Measurements from ENCODE around the gene SLC66A2. TPM values are rescaled to one million over a fixed set of nuclear protein-coding genes. Genes with fewer than 3 reads are reported as not detected.

Gene SLC66A2
- total RNA-seq, 2 donors from 2014 or later = 30.4 to 50.8 TPM

DNA sequence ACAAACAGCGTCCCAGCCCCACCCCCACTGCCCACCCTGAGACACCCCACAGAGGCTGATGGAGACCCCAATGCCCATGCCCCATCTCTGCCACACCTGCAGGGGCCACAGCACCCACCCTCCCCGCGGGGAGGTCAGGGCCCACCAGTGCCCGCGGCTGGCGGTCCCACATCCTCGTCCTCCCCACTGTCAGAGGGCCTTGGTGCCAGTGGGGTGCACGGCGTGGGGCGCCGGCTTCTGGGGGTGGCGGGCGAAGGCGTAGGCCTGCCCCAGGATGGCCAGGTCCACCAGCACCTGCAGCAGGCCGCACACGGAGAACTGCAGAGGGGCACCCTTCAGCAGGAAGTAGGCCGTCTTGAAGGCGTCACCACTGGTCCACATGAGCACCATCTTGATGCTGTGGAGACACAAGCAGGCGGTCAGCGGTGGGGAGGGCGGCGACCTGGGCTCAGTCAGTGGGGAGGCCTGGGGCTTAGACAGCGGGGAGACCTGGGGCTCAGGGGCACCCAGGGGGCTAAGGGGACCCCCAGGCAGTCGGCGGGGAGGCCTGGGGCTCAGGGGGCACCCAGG is 47.6 kb downstream of the SLC66A2 start:
- TF ChIP-seq, protein P1, sequence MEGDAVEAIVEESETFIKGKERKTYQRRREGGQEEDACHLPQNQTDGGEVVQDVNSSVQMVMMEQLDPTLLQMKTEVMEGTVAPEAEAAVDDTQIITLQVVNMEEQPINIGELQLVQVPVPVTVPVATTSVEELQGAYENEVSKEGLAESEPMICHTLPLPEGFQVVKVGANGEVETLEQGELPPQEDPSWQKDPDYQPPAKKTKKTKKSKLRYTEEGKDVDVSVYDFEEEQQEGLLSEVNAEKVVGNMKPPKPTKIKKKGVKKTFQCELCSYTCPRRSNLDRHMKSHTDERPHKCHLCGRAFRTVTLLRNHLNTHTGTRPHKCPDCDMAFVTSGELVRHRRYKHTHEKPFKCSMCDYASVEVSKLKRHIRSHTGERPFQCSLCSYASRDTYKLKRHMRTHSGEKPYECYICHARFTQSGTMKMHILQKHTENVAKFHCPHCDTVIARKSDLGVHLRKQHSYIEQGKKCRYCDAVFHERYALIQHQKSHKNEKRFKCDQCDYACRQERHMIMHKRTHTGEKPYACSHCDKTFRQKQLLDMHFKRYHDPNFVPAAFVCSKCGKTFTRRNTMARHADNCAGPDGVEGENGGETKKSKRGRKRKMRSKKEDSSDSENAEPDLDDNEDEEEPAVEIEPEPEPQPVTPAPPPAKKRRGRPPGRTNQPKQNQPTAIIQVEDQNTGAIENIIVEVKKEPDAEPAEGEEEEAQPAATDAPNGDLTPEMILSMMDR (IDR thresholded peaks at IDR 0.05) = no peak
- no peak for TF ChIP-seq POLR2A (IDR thresholded peaks at IDR 0.05)
- Histone ChIP-seq H3K4me3 (no peak overlapping the region), H3K36me3 (replicated peaks in 1 of 2; ENCODE audit: insufficient read depth in 1 of 2, low read depth in 2 of 2) (peaks cover 9 to 11% of the 10 kb centered on the region in 2 donors), H3K27ac (no peak overlapping the region), H3K27me3 (no peaks in the 10 kb centered on the region), H3K4me1 (no peaks in the 10 kb centered on the region), H3K9me3 (peaks cover 0 to 14% (median 0%) of the 10 kb centered on the region in 3 donors)
- intact Hi-C loops (cut with DNase I) = no loop called here
- WGBS, 2 donors = 91 to 100% methylated on average over 1 to 18 of the region's 25 CpGs
- no peak for ATAC-seq
- peak in 1 of 4 donors; percentile 5 for DNase-seq

DNA sequence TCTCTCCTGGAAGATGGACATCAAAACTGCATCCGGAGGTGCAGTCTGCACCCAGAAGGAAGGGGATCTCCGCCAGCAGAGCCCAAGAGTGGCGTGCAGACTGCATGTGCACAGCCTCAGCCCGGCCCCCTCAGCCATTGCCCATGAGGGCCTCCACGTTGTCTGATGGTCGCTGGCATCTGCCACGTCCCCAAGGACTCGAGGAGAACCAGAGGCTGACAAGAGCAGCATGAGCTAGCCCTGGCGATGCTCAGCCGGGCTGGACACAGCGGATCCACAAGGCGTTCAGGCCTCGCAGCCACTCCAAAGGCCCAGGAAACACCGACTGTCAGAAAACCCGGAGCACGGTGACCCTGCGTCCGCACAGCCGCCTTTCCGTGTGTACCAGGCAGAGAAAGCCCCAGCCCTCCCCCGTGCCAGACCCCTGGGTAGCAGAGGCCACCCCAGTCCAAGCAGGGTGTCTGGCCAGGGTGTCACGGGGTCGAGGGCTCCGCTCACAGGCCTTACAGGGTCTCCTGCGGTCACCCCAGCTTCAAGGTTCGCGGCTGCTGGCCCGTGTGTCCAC is 48.3 kb downstream of the SLC66A2 start:
- no peak for ATAC-seq
- H3K9me3 ChIP-seq = peaks cover 0 to 22% (median 0%) of the 10 kb centered on the region in 3 donors
- no peak for DNase-seq

DNA sequence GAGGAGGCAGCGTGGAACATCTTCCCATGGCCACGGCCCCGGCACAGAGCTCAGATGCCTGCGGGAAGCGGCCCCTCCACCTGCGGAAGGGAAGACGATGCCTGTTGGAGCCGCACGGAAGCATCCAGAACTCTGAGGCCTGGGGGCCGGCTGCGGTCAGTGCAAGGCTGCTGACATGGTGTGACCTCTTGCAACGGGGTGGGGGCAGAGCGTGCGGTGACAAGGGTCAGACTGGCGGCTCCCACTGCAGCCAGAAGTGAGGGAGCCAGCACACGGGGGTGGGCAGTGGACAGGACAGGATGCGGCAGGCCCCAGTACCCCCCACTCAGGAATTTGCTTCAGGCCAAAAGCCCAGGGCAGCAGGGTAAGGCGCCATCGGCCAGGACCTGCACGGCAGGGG is 48.8 kb downstream of the SLC66A2 start:
- DNase-seq = no peak
- no peak overlapping the region for H3K4me3 ChIP-seq
- WGBS, 2 donors = 94 to 96% methylated on average over 9 to 14 of the region's 20 CpGs
- H3K27ac ChIP-seq = no peak overlapping the region
- TF ChIP-seq, protein P1 (IDR thresholded peaks at IDR 0.05) = no peak
- TF ChIP-seq POLR2A (IDR thresholded peaks at IDR 0.05) = no peak
- H3K9me3 ChIP-seq = peaks cover 0 to 23% (median 0%) of the 10 kb centered on the region in 3 donors
- ATAC-seq = no peak
- no peaks in the 10 kb centered on the region for H3K4me1 ChIP-seq
- intact Hi-C loops (cut with DNase I) = no loop called here
- no peaks in the 10 kb centered on the region for H3K27me3 ChIP-seq
- peaks cover 9 to 11% of the 10 kb centered on the region in 2 donors for H3K36me3 ChIP-seq (replicated peaks in 1 of 2; ENCODE audit: insufficient read depth in 1 of 2, low read depth in 2 of 2)

More for the DNA sequence above, 48.3 kb downstream of the SLC66A2 start:
- intact Hi-C loops (cut with DNase I) = no loop called here
- Histone ChIP-seq H3K4me1 (no peaks in the 10 kb centered on the region), H3K4me3 (no peak overlapping the region), H3K36me3 (replicated peaks in 1 of 2; ENCODE audit: insufficient read depth in 1 of 2, low read depth in 2 of 2) (peaks cover 9 to 11% of the 10 kb centered on the region in 2 donors), H3K27ac (no peak overlapping the region), H3K27me3 (no peaks in the 10 kb centered on the region)
- 90 to 92% methylated on average over 9 to 28 of the region's 28 CpGs for WGBS, 2 donors
- TF ChIP-seq, protein P1 (IDR thresholded peaks at IDR 0.05) = no peak
- TF ChIP-seq POLR2A (IDR thresholded peaks at IDR 0.05) = no peak

DNA sequence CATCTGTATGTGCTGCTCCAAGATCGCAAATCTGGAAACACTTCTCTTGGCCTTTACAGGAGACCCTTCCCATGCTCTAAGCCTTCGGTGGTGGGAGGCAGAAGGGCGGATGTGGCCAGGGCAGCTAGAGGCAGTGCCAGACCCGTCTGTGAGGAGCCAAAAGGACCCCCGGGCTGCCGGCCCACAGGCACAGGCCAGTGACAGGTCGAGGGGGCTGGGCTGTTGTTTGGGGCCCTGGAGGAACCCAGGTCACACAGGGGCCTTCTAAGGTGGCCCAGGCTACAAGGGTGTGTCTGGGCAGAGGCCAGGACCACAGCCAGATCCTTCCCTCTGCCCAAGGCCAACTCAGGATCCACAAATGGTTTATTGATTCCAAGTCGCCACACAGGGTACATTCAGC is 49.4 kb downstream of the SLC66A2 start:
- no peak for ATAC-seq
- 94 to 100% methylated on average over 2 to 7 of the region's 8 CpGs for WGBS, 2 donors

More for the DNA sequence above, 49.4 kb downstream of the SLC66A2 start:
- Histone ChIP-seq H3K9me3 (peaks cover 0 to 23% (median 0%) of the 10 kb centered on the region in 3 donors), H3K4me3 (no peak overlapping the region), H3K27me3 (no peaks in the 10 kb centered on the region), H3K27ac (no peak overlapping the region), H3K4me1 (no peaks in the 10 kb centered on the region), H3K36me3 (replicated peaks in 1 of 2; ENCODE audit: insufficient read depth in 1 of 2, low read depth in 2 of 2) (peaks cover 9 to 11% of the 10 kb centered on the region in 2 donors)
- TF ChIP-seq, protein P1 (IDR thresholded peaks at IDR 0.05) = no peak
- no peak for TF ChIP-seq POLR2A (IDR thresholded peaks at IDR 0.05)
- peak in 1 of 4 donors; percentile 2 for DNase-seq
- intact Hi-C loops (cut with DNase I) = no loop called here
